NCI-H2029 treated with DMSO at 0.1 percent for 48 hours (cell line): ENCODE data around the gene DRG1.
"Not testable (repeated sequence)": the region's sequence is repeated elsewhere in the genome, so short reads cannot be mapped to it uniquely, and the experiment has no call there.

ENCODE experiments used
- DNase-seq: peaks from one replicate; lab custom pipeline; 2025; lab: John Stamatoyannopoulos, UW

The DRG1 gene

GRCh38 chr22:31399211-31400022 lies at the start of gene DRG1:
DRG1 (plus strand) TSS chr22:31399604; CDS start chr22:31399684, 80 bp downstream.
- DNase-seq: peak; percentile 75

- no peak for DNase-seq
Measured at GRCh38 chr22:31349960-31350359, 49.4 kb upstream of the DRG1 start.

GRCh38 chr22:31350410-31350863 lies 49.0 kb upstream of the DRG1 start:
- peak; percentile 64 for DNase-seq

- no peak for DNase-seq
Measured at GRCh38 chr22:31354515-31354914, 44.9 kb upstream of the DRG1 start.

GRCh38 chr22:31360029-31360428 lies 39.4 kb upstream of the DRG1 start:
- no peak for DNase-seq

- DNase-seq: no peak
Measured at GRCh38 chr22:31361743-31362142, 37.7 kb upstream of the DRG1 start.

- DNase-seq: no peak
Measured at GRCh38 chr22:31363885-31364465, 35.4 kb upstream of the DRG1 start.

- DNase-seq: no peak
Measured at GRCh38 chr22:31367426-31367825, 32.0 kb upstream of the DRG1 start.

- no peak for DNase-seq
Measured at GRCh38 chr22:31377612-31378011, 21.8 kb upstream of the DRG1 start.

- no peak for DNase-seq
Measured at GRCh38 chr22:31378123-31378522, 21.3 kb upstream of the DRG1 start.

- not testable (repeated sequence) for DNase-seq
Measured at GRCh38 chr22:31378651-31379050, 20.8 kb upstream of the DRG1 start.

GRCh38 chr22:31393893-31394292 lies 5.5 kb upstream of the DRG1 start:
- DNase-seq: no peak

GRCh38 chr22:31394326-31394725 lies 5.1 kb upstream of the DRG1 start:
- no peak for DNase-seq

- no peak for DNase-seq
Measured at GRCh38 chr22:31398231-31398630, 1.2 kb upstream of the DRG1 start.

GRCh38 chr22:31400023-31400397 lies 606 bp downstream of the DRG1 start:
- no peak for DNase-seq

GRCh38 chr22:31402350-31402749 lies 2.9 kb downstream of the DRG1 start:
- DNase-seq: not testable (repeated sequence)

GRCh38 chr22:31425331-31426050 lies 26.1 kb downstream of the DRG1 start:
- DNase-seq: no peak

GRCh38 chr22:31431950-31432349 lies 32.5 kb downstream of the DRG1 start:
- no peak for DNase-seq

- DNase-seq: no peak
Measured at GRCh38 chr22:31436132-31436531, 36.7 kb downstream of the DRG1 start.

GRCh38 chr22:31439808-31440207 lies 40.4 kb downstream of the DRG1 start:
- no peak for DNase-seq

GRCh38 chr22:31440681-31441080 lies 41.3 kb downstream of the DRG1 start:
- DNase-seq: no peak

GRCh38 chr22:31441652-31442051 lies 42.2 kb downstream of the DRG1 start:
- no peak for DNase-seq
